Heart right ventricle (tissue), 16 donors: ENCODE results near the gene THSD4. TPM values are rescaled to one million over a fixed set of nuclear protein-coding genes. Genes with fewer than 3 reads are reported as not detected.
"Not testable (repeated sequence)": the region's sequence is repeated elsewhere in the genome, so short reads cannot be mapped to it uniquely, and the experiment has no call there.

Source experiments
- ATAC-seq, 8 donors: fragments of 200-7000 bp; cut with Tn5 transposase; one replicate each; pipeline ENCODE4 v1.9.1; 2020; ENCODE audit warnings: mild to moderate bottlenecking in 8 of 8, moderate library complexity in 8 of 8, moderate number of reproducible peaks in 1 of 8
- DNase-seq, 2 donors: peaks; one replicate each; pipeline ENCODE4 v3.0.0-alpha.2; 2020
- H3K27ac ChIP-seq, 10 donors: fragments of 200-600 bp; sonication (generic) in 2 of 10; one replicate each; pipeline versions ENCODE4 v1.5.0 to v1.8.0; 2020 to 2022; ENCODE audit warnings: mild to moderate bottlenecking in 3 of 10
- H3K27me3 ChIP-seq, 7 donors: fragments of 200-600 bp; one replicate each; pipeline ENCODE4 v1.8.0; 2021 to 2022; ENCODE audit warnings: mild to moderate bottlenecking in 2 of 7
- H3K36me3 ChIP-seq, 9 donors: fragments of 200-600 bp; sonication (generic) in 1 of 9; one replicate each; pipeline versions ENCODE4 v1.5.0 to v1.8.0; 2020 to 2022; ENCODE audit warnings: mild to moderate bottlenecking in 2 of 9
- H3K4me1 ChIP-seq, 9 donors: fragments of 200-600 bp; sonication (generic) in 1 of 9; one replicate each; pipeline versions ENCODE4 v1.5.0 to v1.8.0; 2020 to 2022; ENCODE audit warnings: mild to moderate bottlenecking in 4 of 9
- H3K4me3 ChIP-seq, 10 donors: fragments of 200-600 bp; sonication (generic) in 2 of 10; one replicate each; pipeline versions ENCODE4 v1.5.0 to v1.8.0; 2020 to 2022; ENCODE audit warnings: mild to moderate bottlenecking in 7 of 10, moderate library complexity in 2 of 10
- H3K9me3 ChIP-seq, 11 donors: fragments of 200-600 bp in 10 of 11; sonication (generic) in 2 of 11; one replicate each; pipeline versions ENCODE4 v1.5.0 to v1.8.0; 2013 to 2022; ENCODE audit warnings: mild to moderate bottlenecking in 2 of 11, control low read depth in 1 of 11, moderate library complexity in 1 of 11
- CTCF ChIP-seq, 9 donors: fragments of 200-600 bp; sonication (generic) in 2 of 9; IDR thresholded peaks; one replicate each; pipeline versions ENCODE4 v1.5.0 to v1.8.0; 2021 to 2022; ENCODE audit warnings: antibody characterized with exemption in 9 of 9, mild to moderate bottlenecking in 5 of 9, moderate library complexity in 1 of 9
- WGBS, 2 donors: extraction: QIAGEN DNeasy Blood & Tissue Kit; methylation state at CpG; one replicate each; pipeline ENCODE4 v1.1.7; 2013; ENCODE audit warnings: inconsistent platforms in 1 of 2; 5-methylcytosine and 5-hydroxymethylcytosine counted together
- intact Hi-C, 10 donors: fragments of 100-400 bp; cut with DNase I; formaldehyde crosslinking; loops; one replicate each; pipeline versions ENCODE4 v1.11.1 to v1.14.2; 2022
- polyA plus RNA-seq, 2 donors: library from polyadenylated mRNA; stranded (reverse); fragments of 200-250 nt; gene quantifications; one replicate each; pipeline ENCODE4 v1.2.3, GENCODE V29; 2013
- total RNA-seq, 10 donors: library from RNA; stranded (reverse); fragmentation: NEBNext Ultra II Directional in 3 of 10; extraction: Animal tissue kit (Norgen Biotek cat#: 25700) in 3 of 10; gene quantifications; one replicate each; pipeline versions ENCODE4 v1.2.1 to v1.2.4, GENCODE V29; 2021 to 2023
- donor health status: Arrhythmogenic right ventricular cardiomyopathy.
- donor health status: ischemic (EF 13 %, LVEDD 7.1; RV severe dilation, severe dysfunction).
- donor health status: healthy with polysubstance abuse.
- donor health status: DM: no; HTN: yes; CAD: no.
- donor health status: DM: no; HTN: no; CAD: no.
- donor health status: ischemic (EF 25% LVEDD 6.9; RV normal size, moderate dysfunction).
- donor health status: ischemic (EF 25% LVEDD 5.7; RV mildly dilated, moderate dysfunction).
- donor health status: healthy.
- donor health status: DM: yes; HTN: yes; CAD: no.
- donor health status: Ischemic cardiomyopathy.
- donor health status: ischemic (EF 35%, LVEDD 5.7; RV mildly dilated, moderate dysfunction).
- donor health status: nonischemic (EF 11% LVEDD 7.7; RV severe dilation, severe dysfunction).
- donor health status: DM: yes; HTN: yes; CAD: no.
- donor health status: PGD.
- donor health status: ischemic (EF 29% LVEDD 5.4; RV normal size, mild dysfunction).
- donor health status: nonischemic (EF 23%, LVEDD 6.1; RV moderate dilation, normal function).

Gene THSD4
- total and polyA plus RNA-seq, 12 donors, result 20.8 to 212 (median 139) TPM

GRCh38 chr15:71313806-71314205, 198.5 kb downstream of the THSD4 start:
- Histone ChIP-seq H3K27ac (no peak overlapping the region), H3K4me1 (peaks cover 0 to 8% (median 0%) of the 10 kb centered on the region in 9 donors), H3K36me3 (peaks cover 0 to 5% (median 0%) of the 10 kb centered on the region in 9 donors), H3K27me3 (no peaks in the 10 kb centered on the region), H3K4me3 (no peak overlapping the region), H3K9me3 (no peaks in the 10 kb centered on the region)
- TF ChIP-seq CTCF (IDR thresholded peaks at IDR 0.05), result no peak
- ATAC-seq (no peak), DNase-seq (no peak)
- 93 to 95% methylated on average over 3 of the region's 3 CpGs for WGBS, 2 donors
- intact Hi-C loops, result no loop called here

GRCh38 chr15:71314956-71315537, 199.8 kb downstream of the THSD4 start:
- H3K27ac ChIP-seq, result no peak overlapping the region
- peaks cover 0 to 5% (median 0%) of the 10 kb centered on the region in 9 donors for H3K36me3 ChIP-seq
- no peak overlapping the region for H3K4me3 ChIP-seq
- TF ChIP-seq CTCF (IDR thresholded peaks at IDR 0.05), result no peak
- DNase-seq, result no peak
- intact Hi-C loops, result no loop called here
- no peaks in the 10 kb centered on the region for H3K9me3 ChIP-seq
- WGBS, 2 donors, result 84 to 92% methylated on average over 2 of the region's 2 CpGs
- peaks cover 0 to 8% (median 0%) of the 10 kb centered on the region in 9 donors for H3K4me1 ChIP-seq
- no peaks in the 10 kb centered on the region for H3K27me3 ChIP-seq
- no peak for ATAC-seq

GRCh38 chr15:71316911-71317310, 201.6 kb downstream of the THSD4 start:
- H3K4me3 ChIP-seq, result no peak overlapping the region
- no peak overlapping the region for H3K27ac ChIP-seq
- no peaks in the 10 kb centered on the region for H3K27me3 ChIP-seq
- intact Hi-C loops, result no loop called here
- peaks cover 0 to 8% (median 0%) of the 10 kb centered on the region in 9 donors for H3K4me1 ChIP-seq
- 97 to 98% methylated on average over 1 of the region's 1 CpG for WGBS, 2 donors
- no peaks in the 10 kb centered on the region for H3K9me3 ChIP-seq
- no peak for TF ChIP-seq CTCF (IDR thresholded peaks at IDR 0.05)
- no peak for DNase-seq
- H3K36me3 ChIP-seq, result peaks cover 0 to 5% (median 0%) of the 10 kb centered on the region in 9 donors
- ATAC-seq, result no peak

GRCh38 chr15:71319424-71319823, 204.2 kb downstream of the THSD4 start:
- 99 to 100% methylated on average over 3 of the region's 3 CpGs for WGBS, 2 donors
- H3K36me3 ChIP-seq, H3K9me3 ChIP-seq, H3K4me3 ChIP-seq, intact Hi-C loops, H3K4me1 ChIP-seq, DNase-seq, H3K27me3 ChIP-seq, ATAC-seq, H3K27ac ChIP-seq: not testable (repeated sequence)

GRCh38 chr15:71319935-71320334, 204.7 kb downstream of the THSD4 start:
- Histone ChIP-seq H3K4me3 (no peak overlapping the region), H3K27me3 (no peaks in the 10 kb centered on the region), H3K4me1 (peaks cover 0 to 6% (median 0%) of the 10 kb centered on the region in 9 donors), H3K36me3 (no peaks in the 10 kb centered on the region), H3K27ac (no peak overlapping the region), H3K9me3 (no peaks in the 10 kb centered on the region)
- intact Hi-C loops, result no loop called here
- 88 to 97% methylated on average over 3 of the region's 3 CpGs for WGBS, 2 donors
- DNase-seq, result no peak
- no peak for TF ChIP-seq CTCF (IDR thresholded peaks at IDR 0.05)
- ATAC-seq, result no peak
